ENCODE measurements around the gene MAGEB4.

DNA sequence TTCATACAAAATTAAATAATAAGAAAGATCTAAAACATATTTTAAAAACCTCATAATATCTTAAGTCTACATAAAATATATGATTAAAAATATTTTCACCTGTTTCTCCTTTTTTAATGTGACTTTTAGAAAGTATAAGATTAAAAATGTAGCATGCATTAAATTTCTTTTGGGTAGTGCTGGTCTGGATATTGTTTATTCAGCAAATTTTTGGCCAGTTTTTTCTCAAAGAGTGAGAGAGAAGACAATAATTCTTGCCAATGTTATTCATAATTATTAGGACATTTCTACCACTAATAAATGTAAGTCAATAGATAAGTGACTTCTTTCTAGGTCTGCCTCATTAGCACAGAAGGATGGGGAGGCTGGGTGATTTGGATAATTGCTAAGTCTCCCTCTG is 19.2 kb downstream of the MAGEB4 start:
- TF ChIP-seq, protein P1, sequence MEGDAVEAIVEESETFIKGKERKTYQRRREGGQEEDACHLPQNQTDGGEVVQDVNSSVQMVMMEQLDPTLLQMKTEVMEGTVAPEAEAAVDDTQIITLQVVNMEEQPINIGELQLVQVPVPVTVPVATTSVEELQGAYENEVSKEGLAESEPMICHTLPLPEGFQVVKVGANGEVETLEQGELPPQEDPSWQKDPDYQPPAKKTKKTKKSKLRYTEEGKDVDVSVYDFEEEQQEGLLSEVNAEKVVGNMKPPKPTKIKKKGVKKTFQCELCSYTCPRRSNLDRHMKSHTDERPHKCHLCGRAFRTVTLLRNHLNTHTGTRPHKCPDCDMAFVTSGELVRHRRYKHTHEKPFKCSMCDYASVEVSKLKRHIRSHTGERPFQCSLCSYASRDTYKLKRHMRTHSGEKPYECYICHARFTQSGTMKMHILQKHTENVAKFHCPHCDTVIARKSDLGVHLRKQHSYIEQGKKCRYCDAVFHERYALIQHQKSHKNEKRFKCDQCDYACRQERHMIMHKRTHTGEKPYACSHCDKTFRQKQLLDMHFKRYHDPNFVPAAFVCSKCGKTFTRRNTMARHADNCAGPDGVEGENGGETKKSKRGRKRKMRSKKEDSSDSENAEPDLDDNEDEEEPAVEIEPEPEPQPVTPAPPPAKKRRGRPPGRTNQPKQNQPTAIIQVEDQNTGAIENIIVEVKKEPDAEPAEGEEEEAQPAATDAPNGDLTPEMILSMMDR (IDR thresholded peaks at IDR 0.05), result no peak
- no peak for TF ChIP-seq POLR2A (IDR thresholded peaks at IDR 0.05)
